Gastrocnemius medialis (tissue), 4 donors: ENCODE results near the gene VOPP1.
"Not testable (repeated sequence)": the region's sequence is repeated elsewhere in the genome, so short reads cannot be mapped to it uniquely, and the experiment has no call there.

ENCODE experiments used
- CTCF ChIP-seq, 5 experiments: fragments of 450-650 bp in 3 of 5; fragments of 200-600 bp in 2 of 5; sonication (generic) in 2 of 5; IDR thresholded peaks in 4 of 5; conservative IDR thresholded peaks in 1 of 5; 1 replicate in 4 of 5; 2 replicates in 1 of 5; pipeline ENCODE4 v1.5.1; 2016 to 2019; ENCODE audit warnings: antibody characterized with exemption in 5 of 5, mild to moderate bottlenecking in 3 of 5, moderate library complexity in 3 of 5
- POLR2A ChIP-seq, 2 donors: fragments of 450-650 bp; IDR thresholded peaks; one replicate each; pipeline ENCODE4 v1.6.1; 2017; ENCODE audit warnings: antibody characterized with exemption in 2 of 2, mild to moderate bottlenecking in 2 of 2, moderate library complexity in 2 of 2

- not testable (repeated sequence) for TF ChIP-seq POLR2A (IDR thresholded peaks at IDR 0.05)
- TF ChIP-seq CTCF (IDR thresholded peaks at IDR 0.05 in 4 of 5, conservative IDR thresholded peaks at IDR 0.05 in 1 of 5), result peak; percentile 45 to 55 (median 50)
These were observed 25.7 kb upstream of the VOPP1 start for GRCh38 chr7:55597944-55598499.
